ENCODE results near the gene KRT35. TPM values are rescaled to one million over a fixed set of nuclear protein-coding genes. Genes with fewer than 3 reads are reported as not detected.

The KRT35 gene
- total and polyA plus RNA-seq, 2 of the 13 experiments (the other 11 are each of a cell fraction or from before 2014, with no cell fraction given), result not detected

DNA sequence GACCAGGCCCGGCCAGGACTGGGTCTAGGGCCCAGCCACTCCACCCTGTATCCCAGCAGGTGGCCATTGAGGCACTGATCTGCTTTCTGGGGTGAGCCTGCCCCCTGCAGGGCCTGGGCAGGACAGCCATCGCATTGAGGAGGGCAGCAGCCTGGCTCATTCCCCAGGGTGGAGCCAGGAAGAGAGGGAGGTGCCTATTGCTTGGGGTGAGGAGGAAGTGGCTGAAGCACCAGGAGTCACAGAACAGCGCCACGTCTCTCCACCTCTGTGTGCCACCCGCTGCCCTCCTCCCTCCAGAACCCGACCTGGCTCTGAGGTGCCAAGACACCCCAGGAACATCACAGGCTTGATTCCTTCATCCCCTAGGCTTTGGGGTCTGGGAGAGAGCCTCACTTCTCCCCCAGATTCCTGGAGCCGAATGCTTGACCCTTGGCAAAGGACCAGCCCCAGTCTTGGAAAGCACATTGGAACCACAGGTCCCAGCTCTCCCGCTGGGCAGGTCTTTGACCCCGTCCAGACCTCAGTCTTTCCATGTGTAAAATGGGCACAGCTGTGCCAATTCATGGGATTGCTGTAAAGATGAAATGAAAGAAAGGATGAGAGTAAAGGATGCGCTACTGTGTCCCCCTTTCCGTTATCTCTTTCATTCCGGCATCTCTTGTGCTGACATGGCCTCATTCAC, 16.0 kb upstream of the KRT35 start (continued):
- TF ChIP-seq, protein P1, sequence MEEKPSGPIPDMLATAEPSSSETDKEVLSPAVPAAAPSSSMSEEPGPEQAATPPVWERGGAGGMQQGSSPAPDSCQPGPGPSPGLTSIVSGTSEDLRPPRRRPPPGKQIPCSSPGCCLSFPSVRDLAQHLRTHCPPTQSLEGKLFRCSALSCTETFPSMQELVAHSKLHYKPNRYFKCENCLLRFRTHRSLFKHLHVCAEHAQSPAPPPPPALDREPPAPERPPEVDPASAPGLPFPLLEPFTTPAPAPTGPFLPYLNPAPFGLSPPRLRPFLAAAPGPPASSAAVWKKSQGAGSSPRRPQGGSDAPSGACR (CRISPR knock-in tag; IDR thresholded peaks at IDR 0.05), result no peak
- TF ChIP-seq, protein P2, sequence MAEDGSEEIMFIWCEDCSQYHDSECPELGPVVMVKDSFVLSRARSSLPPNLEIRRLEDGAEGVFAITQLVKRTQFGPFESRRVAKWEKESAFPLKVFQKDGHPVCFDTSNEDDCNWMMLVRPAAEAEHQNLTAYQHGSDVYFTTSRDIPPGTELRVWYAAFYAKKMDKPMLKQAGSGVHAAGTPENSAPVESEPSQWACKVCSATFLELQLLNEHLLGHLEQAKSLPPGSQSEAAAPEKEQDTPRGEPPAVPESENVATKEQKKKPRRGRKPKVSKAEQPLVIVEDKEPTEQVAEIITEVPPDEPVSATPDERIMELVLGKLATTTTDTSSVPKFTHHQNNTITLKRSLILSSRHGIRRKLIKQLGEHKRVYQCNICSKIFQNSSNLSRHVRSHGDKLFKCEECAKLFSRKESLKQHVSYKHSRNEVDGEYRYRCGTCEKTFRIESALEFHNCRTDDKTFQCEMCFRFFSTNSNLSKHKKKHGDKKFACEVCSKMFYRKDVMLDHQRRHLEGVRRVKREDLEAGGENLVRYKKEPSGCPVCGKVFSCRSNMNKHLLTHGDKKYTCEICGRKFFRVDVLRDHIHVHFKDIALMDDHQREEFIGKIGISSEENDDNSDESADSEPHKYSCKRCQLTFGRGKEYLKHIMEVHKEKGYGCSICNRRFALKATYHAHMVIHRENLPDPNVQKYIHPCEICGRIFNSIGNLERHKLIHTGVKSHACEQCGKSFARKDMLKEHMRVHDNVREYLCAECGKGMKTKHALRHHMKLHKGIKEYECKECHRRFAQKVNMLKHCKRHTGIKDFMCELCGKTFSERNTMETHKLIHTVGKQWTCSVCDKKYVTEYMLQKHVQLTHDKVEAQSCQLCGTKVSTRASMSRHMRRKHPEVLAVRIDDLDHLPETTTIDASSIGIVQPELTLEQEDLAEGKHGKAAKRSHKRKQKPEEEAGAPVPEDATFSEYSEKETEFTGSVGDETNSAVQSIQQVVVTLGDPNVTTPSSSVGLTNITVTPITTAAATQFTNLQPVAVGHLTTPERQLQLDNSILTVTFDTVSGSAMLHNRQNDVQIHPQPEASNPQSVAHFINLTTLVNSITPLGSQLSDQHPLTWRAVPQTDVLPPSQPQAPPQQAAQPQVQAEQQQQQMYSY (CRISPR knock-in tag; IDR thresholded peaks at IDR 0.05), result no peak
- no peak for TF ChIP-seq ZFP1 (CRISPR knock-in tag; IDR thresholded peaks at IDR 0.05)
- no peak for TF ChIP-seq TSC22D2 (CRISPR knock-in tag; IDR thresholded peaks at IDR 0.05; ENCODE audit: borderline replicate concordance)
- TF ChIP-seq ZNF768 (CRISPR knock-in tag; IDR thresholded peaks at IDR 0.05), result peak; percentile 22; the same call in 1 of the 2 replicates
- TF ChIP-seq, protein P3, sequence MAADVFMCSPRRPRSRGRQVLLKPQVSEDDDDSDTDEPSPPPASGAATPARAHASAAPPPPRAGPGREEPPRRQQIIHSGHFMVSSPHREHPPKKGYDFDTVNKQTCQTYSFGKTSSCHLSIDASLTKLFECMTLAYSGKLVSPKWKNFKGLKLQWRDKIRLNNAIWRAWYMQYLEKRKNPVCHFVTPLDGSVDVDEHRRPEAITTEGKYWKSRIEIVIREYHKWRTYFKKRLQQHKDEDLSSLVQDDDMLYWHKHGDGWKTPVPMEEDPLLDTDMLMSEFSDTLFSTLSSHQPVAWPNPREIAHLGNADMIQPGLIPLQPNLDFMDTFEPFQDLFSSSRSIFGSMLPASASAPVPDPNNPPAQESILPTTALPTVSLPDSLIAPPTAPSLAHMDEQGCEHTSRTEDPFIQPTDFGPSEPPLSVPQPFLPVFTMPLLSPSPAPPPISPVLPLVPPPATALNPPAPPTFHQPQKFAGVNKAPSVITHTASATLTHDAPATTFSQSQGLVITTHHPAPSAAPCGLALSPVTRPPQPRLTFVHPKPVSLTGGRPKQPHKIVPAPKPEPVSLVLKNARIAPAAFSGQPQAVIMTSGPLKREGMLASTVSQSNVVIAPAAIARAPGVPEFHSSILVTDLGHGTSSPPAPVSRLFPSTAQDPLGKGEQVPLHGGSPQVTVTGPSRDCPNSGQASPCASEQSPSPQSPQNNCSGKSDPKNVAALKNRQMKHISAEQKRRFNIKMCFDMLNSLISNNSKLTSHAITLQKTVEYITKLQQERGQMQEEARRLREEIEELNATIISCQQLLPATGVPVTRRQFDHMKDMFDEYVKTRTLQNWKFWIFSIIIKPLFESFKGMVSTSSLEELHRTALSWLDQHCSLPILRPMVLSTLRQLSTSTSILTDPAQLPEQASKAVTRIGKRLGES (CRISPR knock-in tag; IDR thresholded peaks at IDR 0.05; ENCODE audit: borderline replicate concordance), result no peak
- TF ChIP-seq HNRNPL (IDR thresholded peaks at IDR 0.05; ENCODE audit: low read depth, low read length), result 0 out of 2 replicates have a peak, but pooled peaks have one; percentile 26
- TF ChIP-seq, protein P4, sequence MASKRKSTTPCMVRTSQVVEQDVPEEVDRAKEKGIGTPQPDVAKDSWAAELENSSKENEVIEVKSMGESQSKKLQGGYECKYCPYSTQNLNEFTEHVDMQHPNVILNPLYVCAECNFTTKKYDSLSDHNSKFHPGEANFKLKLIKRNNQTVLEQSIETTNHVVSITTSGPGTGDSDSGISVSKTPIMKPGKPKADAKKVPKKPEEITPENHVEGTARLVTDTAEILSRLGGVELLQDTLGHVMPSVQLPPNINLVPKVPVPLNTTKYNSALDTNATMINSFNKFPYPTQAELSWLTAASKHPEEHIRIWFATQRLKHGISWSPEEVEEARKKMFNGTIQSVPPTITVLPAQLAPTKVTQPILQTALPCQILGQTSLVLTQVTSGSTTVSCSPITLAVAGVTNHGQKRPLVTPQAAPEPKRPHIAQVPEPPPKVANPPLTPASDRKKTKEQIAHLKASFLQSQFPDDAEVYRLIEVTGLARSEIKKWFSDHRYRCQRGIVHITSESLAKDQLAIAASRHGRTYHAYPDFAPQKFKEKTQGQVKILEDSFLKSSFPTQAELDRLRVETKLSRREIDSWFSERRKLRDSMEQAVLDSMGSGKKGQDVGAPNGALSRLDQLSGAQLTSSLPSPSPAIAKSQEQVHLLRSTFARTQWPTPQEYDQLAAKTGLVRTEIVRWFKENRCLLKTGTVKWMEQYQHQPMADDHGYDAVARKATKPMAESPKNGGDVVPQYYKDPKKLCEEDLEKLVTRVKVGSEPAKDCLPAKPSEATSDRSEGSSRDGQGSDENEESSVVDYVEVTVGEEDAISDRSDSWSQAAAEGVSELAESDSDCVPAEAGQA (IDR thresholded peaks at IDR 0.05; ENCODE audit: low read depth), result no peak
- TF ChIP-seq, protein P4 (CRISPR knock-in tag; IDR thresholded peaks at IDR 0.05; ENCODE audit: borderline replicate concordance), result no peak
- TF ChIP-seq MTF2 (CRISPR knock-in tag; IDR thresholded peaks at IDR 0.05; ENCODE audit: borderline replicate concordance), result no peak
- TF ChIP-seq TCF7 (IDR thresholded peaks at IDR 0.05; ENCODE audit: low read depth), result no peak
- no peak for TF ChIP-seq ZNF746 (CRISPR knock-in tag; IDR thresholded peaks at IDR 0.05)
- TF ChIP-seq MXI1 (IDR thresholded peaks at IDR 0.05; ENCODE audit: borderline replicate concordance, low read depth, low read length), result no peak
